HG03064 (cell line): ENCODE measurements around the gene ANKRD30A.
"Not testable (repeated sequence)": the region's sequence is repeated elsewhere in the genome, so short reads cannot be mapped to it uniquely, and the experiment has no call there.

ENCODE experiments used
- ATAC-seq: cut with Tn5 transposase; IDR thresholded peaks from one replicate; pipeline ENCODE4 v1.9.1; 2021; ENCODE audit warnings: low read depth; ENCODE audit not compliant: unreplicated experiment

The ANKRD30A gene

DNA sequence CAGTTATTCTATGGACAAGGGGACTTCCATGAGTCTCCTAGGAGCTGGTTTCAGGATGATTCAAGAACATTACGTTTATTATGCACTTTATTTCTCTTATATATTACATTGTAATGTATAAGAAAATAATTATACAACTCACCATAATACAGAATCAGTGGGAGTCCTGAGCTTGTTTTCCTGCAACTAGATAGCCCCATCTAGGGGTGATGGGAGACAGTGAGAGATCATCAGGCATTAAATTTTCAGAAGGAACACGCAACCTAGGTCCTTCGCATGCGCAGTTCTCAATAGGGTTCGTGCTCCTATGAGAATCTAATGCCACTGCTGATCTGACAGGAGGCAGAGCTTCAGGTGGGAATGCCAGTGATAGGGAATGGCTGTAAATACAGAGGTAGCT is 137.9 kb downstream of the ANKRD30A start:
- ATAC-seq = no peak

DNA sequence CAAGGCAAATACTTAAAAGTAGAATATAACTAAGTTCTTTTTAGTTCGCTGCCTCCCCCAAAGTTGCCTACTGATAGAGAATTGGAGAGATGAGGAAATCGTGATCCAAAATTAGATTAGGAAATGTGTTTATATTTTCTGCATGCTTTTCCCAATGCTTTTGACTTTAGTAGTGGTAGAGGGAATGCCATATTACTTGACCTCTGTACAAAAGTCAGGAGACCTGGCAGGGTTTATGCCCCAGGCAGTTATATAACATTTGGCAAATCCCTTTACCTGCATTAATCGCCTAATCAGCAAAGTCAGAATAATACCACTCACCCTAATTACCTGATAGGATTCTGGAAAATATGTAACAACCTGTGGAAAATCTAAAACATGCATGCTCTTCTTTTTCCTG is 142.9 kb downstream of the ANKRD30A start:
- no peak for ATAC-seq

DNA sequence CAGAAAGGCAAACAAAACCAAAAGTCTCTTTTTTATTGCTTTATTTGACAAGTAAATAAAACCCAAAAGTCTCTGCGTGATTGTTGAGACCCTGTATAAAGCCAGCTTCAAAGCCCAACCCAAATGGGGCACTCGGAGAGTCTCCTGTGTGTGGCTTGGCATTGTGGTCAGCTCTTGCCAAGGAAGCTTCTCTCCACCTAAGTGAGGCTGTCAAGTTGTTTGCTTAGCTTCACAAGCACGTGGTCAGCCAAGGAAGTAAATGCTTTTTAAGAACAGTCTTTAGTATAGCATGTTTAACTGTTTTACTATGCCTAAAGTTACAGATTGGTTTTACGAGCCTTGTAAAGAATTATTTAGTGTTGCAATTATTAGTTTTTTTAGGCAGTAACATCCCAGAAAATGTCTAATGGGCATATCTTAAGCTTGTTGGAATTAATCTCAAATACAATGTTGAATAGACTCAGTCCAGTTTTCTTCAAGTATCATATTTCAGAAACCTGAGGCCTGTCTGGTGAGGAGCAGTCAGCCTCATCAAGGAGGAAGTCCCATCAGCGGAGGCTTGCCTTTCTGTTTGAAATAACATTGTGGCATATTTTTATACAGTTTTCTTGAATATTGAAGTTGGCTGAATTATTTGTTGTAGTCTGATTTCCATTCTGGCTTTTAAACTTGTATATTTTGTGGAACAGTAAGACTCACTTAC is 144.3 kb downstream of the ANKRD30A start:
- no peak for ATAC-seq

DNA sequence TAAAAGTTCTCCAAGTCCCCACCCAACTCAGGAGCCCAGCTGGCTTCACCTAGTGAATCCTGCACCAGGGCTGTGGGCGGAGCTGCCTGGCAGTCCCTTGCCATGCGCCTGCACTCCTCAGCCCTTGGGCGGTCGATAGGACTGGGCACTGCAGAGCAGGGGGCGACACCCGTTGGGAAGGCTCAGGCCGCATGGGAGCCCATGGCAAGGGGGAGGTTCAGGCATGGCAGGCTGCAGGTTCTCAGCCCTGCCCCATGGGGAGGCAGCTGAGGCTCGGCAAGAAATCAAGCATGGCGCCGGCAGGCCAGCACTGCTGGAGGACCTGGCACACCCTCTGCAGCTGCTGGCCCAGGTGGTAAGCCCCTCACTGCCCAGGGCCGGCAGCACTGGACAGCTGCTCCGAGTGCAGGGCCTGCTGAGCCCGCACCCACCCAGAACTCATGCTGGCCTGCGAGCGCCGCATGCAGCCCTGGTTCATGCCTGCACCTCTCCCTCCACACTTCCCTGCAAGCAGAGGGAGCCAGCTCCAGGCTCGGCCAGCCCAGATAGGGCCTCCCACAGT is 149.9 kb downstream of the ANKRD30A start:
- no peak for ATAC-seq

DNA sequence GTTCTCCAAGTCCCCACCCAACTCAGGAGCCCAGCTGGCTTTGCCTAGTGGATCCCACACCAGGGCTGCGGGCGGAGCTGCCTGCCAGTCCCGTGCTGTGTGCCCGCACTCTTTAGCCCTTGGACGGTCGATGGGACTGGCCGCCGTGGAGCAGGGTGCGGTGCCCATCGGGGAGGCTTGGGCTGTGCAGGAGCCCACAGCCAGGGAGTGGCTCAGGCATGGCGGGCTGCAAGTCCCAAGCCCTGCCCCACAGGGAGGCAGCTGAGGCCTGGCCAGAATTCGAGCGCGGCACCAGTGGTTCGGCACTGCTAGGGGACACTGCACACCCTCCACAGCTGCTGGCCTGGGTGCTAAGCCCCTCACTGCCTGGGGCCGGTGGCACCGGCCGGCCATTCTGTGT is 159.7 kb downstream of the ANKRD30A start:
- ATAC-seq = no peak

DNA sequence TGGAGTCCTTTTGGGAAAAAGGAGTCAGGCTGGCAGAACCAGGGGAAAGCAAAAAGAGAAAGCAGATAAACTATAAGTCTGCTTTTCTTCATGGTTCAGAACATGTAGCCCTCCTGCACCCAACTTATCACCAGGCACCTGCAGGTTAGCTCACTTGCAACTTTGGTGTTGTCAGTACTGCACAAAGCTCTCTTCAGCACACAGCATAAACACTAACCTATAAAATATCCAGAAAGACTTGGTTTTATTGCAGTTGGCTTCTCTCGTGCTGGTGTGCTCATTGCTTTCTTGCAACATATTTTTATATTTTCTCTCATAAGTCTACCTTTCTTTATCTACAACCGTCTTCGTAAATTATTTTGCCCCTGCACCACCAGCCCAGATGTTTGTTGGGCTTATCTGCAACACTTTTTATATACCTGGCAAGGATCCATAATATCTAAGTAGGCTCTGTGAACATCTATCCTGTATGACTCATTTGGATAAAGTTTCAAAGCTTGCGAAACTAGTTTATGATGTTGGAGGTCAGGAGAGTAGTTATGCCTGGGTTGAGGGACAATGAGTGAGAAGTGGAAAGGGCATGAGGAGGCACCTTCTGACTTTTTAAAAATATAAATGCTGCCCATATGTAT is 164.6 kb downstream of the ANKRD30A start:
- no peak for ATAC-seq

DNA sequence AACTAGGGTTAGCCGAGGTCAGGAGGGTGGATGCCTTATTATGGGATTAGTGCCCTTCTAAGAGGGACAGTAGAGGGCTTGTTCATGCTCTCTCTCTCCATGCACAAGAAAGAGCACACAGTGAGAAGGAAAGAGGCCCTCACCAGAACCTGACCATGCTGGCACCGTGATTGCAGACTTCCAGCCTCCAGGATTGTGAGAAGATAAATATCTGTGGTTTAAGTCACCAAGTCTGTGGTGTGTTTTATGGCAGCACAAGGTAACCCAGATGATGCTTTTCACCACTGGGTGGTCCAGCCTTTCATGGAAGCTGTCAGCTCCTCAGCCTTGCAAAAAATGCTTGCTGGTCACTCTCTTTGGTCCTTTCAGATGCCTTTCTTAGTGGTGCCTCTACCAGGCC is 175.9 kb downstream of the ANKRD30A start:
- no peak for ATAC-seq

DNA sequence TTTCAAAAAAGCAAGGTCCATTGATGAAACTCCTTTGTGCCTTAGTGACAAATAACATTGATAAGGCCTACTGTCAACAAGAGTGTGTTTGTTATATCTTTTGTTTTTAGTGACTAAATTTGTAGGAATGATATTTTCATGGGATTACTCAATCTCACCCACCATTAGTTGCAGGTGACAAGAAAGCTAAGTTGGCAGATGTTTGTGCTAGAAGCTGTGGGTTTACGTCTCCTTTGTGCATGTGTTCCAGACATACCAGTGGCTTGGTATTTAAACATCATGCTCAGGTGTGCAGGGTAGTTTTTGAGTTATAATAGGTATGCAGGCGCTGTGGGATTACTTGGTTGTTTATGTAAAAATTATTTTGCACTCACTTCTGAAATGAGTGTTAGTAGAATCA is 178.6 kb downstream of the ANKRD30A start:
- ATAC-seq = no peak

DNA sequence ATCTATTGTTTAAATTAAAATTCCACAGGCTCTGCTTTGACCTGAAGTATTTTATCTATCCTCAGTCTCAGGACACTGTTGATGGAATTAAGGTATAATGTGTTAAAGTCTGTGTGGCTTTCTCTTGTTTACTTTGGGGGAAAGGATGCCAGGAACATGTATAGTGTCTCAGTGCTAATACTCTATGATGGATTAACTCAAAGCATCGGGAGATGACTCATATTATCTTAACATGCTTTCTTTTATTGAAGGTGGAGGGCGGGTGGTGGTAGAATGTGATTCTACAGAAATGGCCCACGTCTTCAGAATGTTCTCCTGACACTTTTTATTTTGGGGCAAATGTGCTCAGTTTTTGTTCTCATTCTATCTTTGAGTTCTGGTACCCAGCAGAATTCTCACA is 189.0 kb downstream of the ANKRD30A start:
- ATAC-seq = no peak

DNA sequence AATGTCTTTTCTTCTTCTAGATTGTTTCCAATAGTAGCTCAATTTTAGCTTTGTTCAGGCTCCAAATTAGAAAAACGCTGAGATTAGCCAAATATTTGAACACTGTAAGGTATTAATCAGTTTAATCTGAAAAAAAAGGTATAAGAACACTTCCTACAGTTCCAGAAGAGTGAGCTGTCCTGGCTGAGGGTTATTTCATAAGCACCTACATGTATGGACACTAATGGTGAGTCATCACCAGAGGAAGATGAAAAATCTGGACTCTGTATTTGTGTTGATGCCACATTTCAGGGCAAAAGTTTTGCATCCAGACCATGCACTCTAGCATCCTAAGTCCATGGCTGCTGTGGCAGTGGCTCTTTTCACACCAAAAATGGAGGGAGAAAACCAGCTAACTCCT is 189.5 kb downstream of the ANKRD30A start:
- no peak for ATAC-seq

DNA sequence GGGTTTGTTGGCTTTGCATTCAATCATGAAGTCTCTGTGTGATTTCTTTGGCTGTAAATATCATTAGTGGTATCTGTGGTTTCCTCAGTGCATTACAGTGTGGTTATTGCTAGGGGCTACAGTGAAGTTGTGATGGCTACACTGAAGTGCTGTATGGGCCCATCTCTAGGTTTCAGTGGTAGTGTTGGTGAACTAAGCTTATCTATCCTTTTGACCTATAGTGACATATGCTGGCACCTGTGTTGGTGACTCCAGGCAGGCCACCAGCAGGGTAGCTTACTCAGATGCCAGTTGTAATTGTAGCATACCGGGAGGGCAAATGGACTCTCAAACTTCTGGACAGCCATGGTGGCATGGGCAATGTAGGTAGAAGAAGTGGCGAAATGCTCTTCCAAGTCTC is 219.0 kb downstream of the ANKRD30A start:
- ATAC-seq = no peak

DNA sequence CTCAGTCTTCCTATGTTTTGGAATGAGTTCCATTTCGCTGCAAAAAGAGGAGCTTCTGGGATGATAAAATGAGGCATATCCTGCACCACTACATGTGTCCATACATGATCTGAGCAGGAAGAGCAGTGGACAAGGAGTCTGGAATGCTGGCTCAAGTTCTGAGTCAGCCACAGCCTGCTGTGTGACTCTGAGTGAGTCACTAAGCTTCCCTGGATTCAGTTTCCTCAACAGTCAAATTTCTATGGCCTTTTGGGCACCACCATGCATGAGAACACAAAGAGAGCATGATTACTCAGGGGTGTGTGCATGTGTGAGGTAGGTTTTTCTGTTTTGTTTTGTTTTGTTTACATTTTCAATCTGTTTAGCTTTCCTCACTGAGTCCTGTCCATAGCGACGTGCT is 254.6 kb downstream of the ANKRD30A start:
- ATAC-seq = no peak

DNA sequence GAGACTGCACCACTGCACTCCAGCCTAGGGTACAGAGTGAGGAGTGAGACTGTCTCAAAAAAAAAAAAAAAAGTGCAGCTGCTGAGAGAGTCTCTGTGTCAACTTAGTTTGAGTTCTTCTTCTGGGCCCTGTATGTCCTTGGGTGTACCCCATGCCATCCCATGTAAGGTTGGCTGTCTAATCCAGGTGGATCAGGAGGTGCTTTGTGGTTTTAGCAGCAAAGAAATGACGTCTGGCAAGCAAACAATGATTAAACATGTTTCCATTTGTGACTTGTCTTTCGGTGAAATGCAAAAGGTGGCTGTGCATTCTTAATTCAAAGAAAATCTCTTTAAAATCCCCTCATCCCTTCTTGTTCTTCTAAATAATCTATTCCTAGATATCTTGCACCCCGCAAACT is 255.9 kb downstream of the ANKRD30A start:
- ATAC-seq = no peak

DNA sequence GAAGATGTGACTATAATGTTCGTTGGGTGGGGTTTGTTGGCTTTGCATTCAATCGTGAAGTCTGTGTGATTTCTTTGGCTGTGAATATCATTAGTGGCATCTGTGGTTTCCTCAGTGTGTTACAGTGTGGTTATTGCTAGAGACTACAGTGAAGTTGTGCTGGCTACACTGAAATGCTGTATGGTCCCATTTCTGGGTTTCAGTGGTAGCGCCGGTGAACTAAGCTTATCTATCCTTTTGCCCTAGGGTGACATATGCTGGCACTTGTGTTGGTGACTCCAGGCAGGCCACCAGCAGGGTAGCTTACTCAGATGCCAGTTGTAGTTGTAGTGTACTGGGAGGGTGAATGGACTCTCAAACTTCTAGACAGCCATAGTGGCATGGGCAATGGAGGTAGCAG is 259.5 kb downstream of the ANKRD30A start:
- ATAC-seq = no peak

DNA sequence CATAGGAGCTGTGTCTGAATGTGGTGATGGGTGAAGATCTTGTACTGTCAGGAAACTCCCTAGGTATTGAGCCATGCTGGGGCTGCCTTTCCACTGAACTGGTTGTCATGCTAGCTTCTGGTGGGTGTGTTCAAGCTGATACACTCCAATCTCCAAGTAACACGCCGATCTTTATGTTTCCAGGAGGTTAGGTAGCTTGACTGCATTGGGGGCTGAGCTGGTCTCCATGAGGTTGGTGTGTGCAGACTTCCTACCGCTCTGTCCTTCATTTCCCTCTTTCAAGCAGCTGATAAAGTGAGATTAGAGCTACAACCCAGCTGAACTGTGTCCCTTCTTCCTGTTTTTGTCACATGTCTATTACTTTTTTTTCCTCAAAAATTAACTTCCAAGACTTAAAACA is 265.5 kb downstream of the ANKRD30A start:
- ATAC-seq = no peak

DNA sequence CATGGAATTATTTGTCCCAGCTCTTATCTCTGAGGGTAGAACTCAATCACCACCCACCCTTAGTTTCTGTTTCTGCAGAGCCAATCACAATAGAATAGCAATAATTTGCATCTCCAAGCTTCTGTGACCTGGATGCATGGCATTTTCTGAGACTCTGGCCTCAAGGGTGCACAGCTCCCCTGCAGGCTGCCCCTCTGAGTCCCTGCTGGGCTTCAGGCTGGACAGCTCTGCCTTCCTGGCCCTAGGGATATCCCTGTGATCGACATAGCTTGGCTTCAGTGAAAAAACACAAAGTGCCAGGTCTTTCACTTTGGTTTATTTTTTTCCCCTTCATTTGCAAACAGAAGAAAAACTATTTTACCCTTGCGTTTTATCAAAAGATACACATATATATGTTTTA is 275.4 kb downstream of the ANKRD30A start:
- not testable (repeated sequence) for ATAC-seq

DNA sequence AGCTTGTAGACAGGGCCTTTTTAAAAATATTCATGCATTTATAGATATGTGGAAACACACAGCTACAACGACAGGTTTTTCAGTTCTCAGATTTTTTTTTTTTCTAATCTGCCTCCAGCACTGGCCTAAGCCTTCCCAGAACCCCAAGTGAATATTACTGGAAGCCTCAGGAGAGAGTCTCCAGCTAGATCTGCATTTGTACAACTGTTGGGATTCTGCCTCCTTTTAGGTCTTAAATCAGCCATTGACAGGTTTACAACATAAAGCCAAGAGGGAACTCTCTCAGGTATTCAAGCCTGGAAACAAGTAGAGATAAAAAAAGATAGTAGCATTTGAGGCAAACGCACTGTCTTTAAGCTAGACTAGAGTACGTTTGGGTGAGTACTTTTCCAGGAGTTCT is 275.8 kb downstream of the ANKRD30A start:
- no peak for ATAC-seq

DNA sequence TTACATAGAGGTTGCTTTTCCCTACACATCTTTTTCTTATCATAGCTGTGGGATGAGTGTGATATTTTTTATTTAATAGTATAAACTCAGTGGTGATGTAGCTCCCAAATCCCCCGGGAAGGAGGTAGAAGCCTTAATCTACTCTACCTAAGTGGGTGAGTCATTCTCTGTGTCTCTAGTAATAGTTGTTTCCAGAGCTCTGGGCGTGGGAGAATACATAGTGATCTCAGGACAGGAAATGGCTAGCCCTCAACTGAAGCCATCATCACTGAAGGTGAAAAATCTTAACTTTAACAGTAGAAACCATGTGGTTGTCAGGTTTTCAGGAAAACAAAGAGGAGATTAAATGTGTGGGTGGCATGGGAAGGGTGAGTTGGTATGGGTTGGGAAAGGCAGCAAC is 278.4 kb downstream of the ANKRD30A start:
- ATAC-seq = no peak
